Measurements from ENCODE around the gene AK4.

Gene AK4

GRCh38 chr1:65178235-65178634 is 30.2 kb downstream of the AK4 start:
- DNase-seq: no peak

- DNase-seq: no peak
Observed at GRCh38 chr1:65179148-65179547, 31.1 kb downstream of the AK4 start.

- no peak for DNase-seq
Observed at GRCh38 chr1:65180977-65181376, 33.0 kb downstream of the AK4 start.

GRCh38 chr1:65182658-65183268 is 34.8 kb downstream of the AK4 start:
- no peak for DNase-seq

GRCh38 chr1:65189576-65190115 is 41.6 kb downstream of the AK4 start:
- no peak for DNase-seq

- DNase-seq: no peak
Observed at GRCh38 chr1:65190229-65190628, 42.2 kb downstream of the AK4 start.

GRCh38 chr1:65193129-65193695 is 45.2 kb downstream of the AK4 start:
- no peak for DNase-seq

- DNase-seq: no peak
Observed at GRCh38 chr1:65195495-65196417, 47.8 kb downstream of the AK4 start.

- no peak for DNase-seq
Observed at GRCh38 chr1:65196926-65197325, 48.9 kb downstream of the AK4 start.

- no peak for DNase-seq
Observed at GRCh38 chr1:65197636-65198035, 49.6 kb downstream of the AK4 start.

GRCh38 chr1:65198096-65198495 is 50.1 kb downstream of the AK4 start:
- no peak for DNase-seq

- no peak for DNase-seq
Observed at GRCh38 chr1:65200411-65200810, 52.4 kb downstream of the AK4 start.

GRCh38 chr1:65206836-65207235 is 58.8 kb downstream of the AK4 start:
- DNase-seq: no peak

- DNase-seq: no peak
Observed at GRCh38 chr1:65207317-65207716, 59.3 kb downstream of the AK4 start.

- no peak for DNase-seq
Observed at GRCh38 chr1:65208563-65208973, 60.6 kb downstream of the AK4 start.

- peak; percentile 29 for DNase-seq
Observed at GRCh38 chr1:65209005-65209885, 61.2 kb downstream of the AK4 start.

GRCh38 chr1:65210325-65210724 is 62.3 kb downstream of the AK4 start:
- no peak for DNase-seq

GRCh38 chr1:65211331-65211730 is 63.3 kb downstream of the AK4 start:
- DNase-seq: no peak

GRCh38 chr1:65213271-65214023 is 65.4 kb downstream of the AK4 start:
- DNase-seq: peak; percentile 26

- no peak for DNase-seq
Observed at GRCh38 chr1:65214340-65215027, 66.5 kb downstream of the AK4 start.

GRCh38 chr1:65216989-65217388 is 69.0 kb downstream of the AK4 start:
- DNase-seq: no peak

Measured in activated CD4-positive, alpha-beta T cell treated with anti-CD3 and anti-CD28 coated beads, Interleukin-2, amount 50 U/mL, for 16 hours (primary cell).